Osteocyte (in vitro differentiated cells): ENCODE data around the gene GRAMD1B. TPM values are rescaled to one million over a fixed set of nuclear protein-coding genes. Genes with fewer than 3 reads are reported as not detected.

Source experiments
- DNase-seq: peaks from one replicate; pipeline ENCODE4 v3.0.0; 2021; ENCODE audit warnings: mixed read lengths; ENCODE audit not compliant: unreplicated experiment; ENCODE audit errors: extremely low spot score
- H3K27ac Mint-ChIP-seq: one replicate; pipeline ENCODE4 v1.8.0; 2021; ENCODE audit warnings: mild to moderate bottlenecking, mixed read lengths; ENCODE audit not compliant: unreplicated experiment
- H3K27me3 Mint-ChIP-seq: one replicate; pipeline ENCODE4 v1.8.0; 2021; ENCODE audit warnings: mixed read lengths; ENCODE audit not compliant: unreplicated experiment
- H3K36me3 Mint-ChIP-seq: one replicate; pipeline ENCODE4 v1.8.0; 2021; ENCODE audit warnings: mixed read lengths; ENCODE audit not compliant: unreplicated experiment
- H3K4me1 Mint-ChIP-seq: one replicate; pipeline ENCODE4 v1.8.0; 2021; ENCODE audit warnings: mixed read lengths; ENCODE audit not compliant: unreplicated experiment
- H3K4me3 Mint-ChIP-seq: one replicate; pipeline ENCODE4 v1.8.0; 2021; ENCODE audit warnings: mild to moderate bottlenecking, moderate library complexity, mixed read lengths; ENCODE audit not compliant: unreplicated experiment
- H3K9me3 Mint-ChIP-seq: one replicate; pipeline ENCODE4 v1.8.0; 2021; ENCODE audit warnings: mixed read lengths; ENCODE audit not compliant: unreplicated experiment
- long read RNA-seq: library from polyadenylated mRNA; unstranded; transcript quantifications from one replicate; pipeline ENCODE4 v2.0.0, GENCODE V29; 2021
- total RNA-seq: library from RNA; stranded (reverse); gene quantifications from 2 replicates; pipeline ENCODE4 v1.2.1, GENCODE V29; 2021
- TF ChIP-seq, protein P1 (sequence below): fragments of 200-600 bp; sonication (generic); IDR thresholded peaks from 2 replicates; pipeline ENCODE4 v1.5.0; 2021; ENCODE audit warnings: antibody characterized with exemption, mild to moderate bottlenecking, moderate library complexity

Gene GRAMD1B
- total RNA-seq: 1.8 and 1.9 TPM in 2 replicates
- long read RNA-seq: 0 reads

DNA sequence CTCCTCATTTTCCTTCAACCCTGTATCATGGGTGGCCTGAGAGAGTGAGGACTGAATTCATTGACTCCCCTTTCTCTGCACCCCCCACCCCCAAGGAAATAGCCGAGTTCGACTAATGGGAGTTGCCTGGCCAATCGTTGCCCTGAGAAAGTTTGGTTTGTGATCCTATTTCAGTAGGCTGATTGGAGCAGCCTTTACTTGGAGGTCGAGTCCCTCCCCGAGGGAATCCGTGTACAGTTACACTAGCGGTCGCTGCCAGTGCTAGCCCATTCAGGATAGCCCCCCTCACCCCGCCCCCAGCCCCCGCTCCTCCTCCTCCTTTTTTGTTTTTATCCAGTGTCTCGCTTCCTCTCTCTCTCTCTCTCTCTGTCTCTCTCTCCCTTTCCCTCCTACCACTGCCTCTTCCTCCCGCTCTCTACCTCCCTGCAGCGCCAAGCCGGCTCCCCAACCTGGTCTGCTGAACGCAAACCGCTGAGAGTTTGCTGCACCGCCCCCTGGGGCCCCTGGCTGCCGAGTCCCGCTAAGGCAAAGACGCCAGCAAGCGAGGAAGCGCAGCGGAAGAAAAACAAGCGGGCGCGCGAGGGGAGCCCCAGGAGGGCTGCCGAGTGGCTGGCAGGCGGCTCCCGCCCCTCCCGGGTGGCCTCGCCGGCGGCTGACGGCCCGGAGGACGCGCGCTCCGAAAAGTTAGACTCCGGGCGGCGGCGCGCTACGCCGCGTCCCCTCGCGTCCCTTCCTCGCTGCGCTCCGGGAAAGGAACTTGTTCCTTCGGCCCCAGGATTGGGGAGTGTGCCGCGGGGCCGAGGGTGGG lies at the start of gene GRAMD1B:
TSS of gene GRAMD1B (plus strand) at position 357 of the 808 bp plus-strand sequence. CDS start 524 bp downstream, outside the sequence.
- peak; percentile 85 for DNase-seq
- TF ChIP-seq, protein P1, sequence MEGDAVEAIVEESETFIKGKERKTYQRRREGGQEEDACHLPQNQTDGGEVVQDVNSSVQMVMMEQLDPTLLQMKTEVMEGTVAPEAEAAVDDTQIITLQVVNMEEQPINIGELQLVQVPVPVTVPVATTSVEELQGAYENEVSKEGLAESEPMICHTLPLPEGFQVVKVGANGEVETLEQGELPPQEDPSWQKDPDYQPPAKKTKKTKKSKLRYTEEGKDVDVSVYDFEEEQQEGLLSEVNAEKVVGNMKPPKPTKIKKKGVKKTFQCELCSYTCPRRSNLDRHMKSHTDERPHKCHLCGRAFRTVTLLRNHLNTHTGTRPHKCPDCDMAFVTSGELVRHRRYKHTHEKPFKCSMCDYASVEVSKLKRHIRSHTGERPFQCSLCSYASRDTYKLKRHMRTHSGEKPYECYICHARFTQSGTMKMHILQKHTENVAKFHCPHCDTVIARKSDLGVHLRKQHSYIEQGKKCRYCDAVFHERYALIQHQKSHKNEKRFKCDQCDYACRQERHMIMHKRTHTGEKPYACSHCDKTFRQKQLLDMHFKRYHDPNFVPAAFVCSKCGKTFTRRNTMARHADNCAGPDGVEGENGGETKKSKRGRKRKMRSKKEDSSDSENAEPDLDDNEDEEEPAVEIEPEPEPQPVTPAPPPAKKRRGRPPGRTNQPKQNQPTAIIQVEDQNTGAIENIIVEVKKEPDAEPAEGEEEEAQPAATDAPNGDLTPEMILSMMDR: no peak
- Mint-ChIP-seq H3K4me1 (peaks cover 9% of the 10 kb centered on the region), H3K9me3 (no peaks in the 10 kb centered on the region), H3K4me3 (peak within 1 kb of the TSS; percentile 84), H3K36me3 (no peaks in the 10 kb centered on the region), H3K27me3 (peaks cover 23% of the 10 kb centered on the region), H3K27ac (peak within 1 kb of the TSS; percentile 50)

DNA sequence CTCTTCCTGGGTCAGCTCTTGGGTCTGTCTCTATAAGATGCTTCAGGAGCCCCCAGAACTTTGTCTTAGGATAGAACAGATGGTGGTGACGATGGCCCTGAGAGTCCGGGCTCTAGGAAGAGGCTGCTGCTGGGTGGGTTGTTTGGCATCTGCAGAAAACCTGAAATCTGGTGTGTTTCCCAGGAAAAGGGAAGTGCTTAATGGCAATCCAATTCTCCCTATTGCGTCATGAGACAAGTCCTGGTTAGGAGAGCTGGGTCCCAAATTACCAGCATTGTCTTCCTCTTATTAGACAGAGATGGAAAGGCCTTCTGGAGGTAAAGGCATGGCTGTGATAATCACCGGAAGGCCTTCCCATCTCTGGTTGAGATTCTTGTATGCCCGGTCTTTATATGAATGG lies 48.9 kb upstream of the GRAMD1B start:
- H3K4me1 Mint-ChIP-seq: no peaks in the 10 kb centered on the region
- TF ChIP-seq, protein P1: no peak
- no peaks in the 10 kb centered on the region for H3K36me3 Mint-ChIP-seq
- no peak for DNase-seq
- no peaks in the 10 kb centered on the region for H3K9me3 Mint-ChIP-seq
- peaks cover 39% of the 10 kb centered on the region for H3K27me3 Mint-ChIP-seq
- H3K27ac Mint-ChIP-seq: no peak overlapping the region
- no peak overlapping the region for H3K4me3 Mint-ChIP-seq

DNA sequence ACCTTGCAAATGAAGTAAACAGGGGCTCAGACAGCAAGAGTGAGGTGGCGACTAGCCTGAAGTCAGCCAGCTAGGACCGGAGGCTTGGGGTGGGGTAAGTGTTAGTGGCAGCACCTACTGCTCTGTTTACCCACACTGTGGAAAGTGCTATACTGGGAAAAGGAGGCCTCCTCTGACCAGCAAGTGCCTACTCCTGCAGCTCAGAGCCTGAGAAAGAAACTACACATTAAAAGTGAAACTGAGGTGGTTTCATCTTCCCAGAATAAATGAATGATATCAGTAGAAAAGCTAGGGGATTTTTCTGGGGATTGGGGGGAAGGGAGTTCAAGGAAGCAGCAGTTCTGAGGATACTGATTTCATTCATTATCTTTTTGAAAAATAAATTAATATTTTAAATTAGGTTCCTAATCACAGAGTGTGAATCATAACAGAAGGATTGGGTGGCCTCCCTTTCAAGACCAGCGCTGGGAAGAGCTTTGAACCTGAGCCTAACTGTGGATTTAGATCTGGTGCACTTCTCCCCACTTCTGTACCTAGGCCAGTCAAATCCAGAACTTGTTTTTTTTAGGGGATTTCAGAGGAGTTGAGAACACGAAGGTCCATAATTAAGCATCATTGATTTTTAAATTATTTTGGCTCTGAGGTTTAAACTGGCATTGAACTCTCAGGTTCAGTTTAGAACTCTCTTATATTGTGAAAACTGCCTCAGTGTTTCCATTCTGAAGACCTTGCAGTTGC lies 48.1 kb upstream of the GRAMD1B start:
- TF ChIP-seq, protein P1: no peak
- Mint-ChIP-seq H3K9me3 (no peaks in the 10 kb centered on the region), H3K27me3 (peaks cover 30% of the 10 kb centered on the region), H3K27ac (no peak overlapping the region), H3K4me1 (no peaks in the 10 kb centered on the region), H3K4me3 (no peak overlapping the region), H3K36me3 (no peaks in the 10 kb centered on the region)
- DNase-seq: no peak

DNA sequence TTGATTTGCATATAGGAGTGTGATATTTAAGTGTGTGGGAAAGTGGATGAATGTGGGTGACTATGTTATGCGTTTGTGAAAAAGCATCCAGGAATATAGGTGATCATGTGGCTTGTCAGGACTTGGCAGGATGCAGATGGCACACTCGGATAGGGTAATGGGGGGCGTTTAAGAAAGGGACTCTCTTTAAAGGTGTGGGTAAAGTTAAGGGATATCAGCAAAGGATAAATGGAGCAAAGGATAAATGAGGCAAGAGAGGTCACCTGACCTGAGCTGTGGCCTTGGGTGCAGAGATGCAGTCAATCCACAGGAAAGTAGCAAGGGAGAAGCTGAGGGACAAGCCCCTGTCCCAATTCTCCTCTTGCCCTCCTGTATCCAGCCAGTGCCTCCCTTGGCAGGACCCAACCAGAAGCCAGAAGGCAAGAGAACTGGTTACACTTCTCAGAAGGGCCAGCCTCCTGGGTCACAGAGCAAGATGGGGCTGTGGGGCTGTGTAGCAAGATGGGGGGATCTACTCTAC lies 47.5 kb upstream of the GRAMD1B start:
- Mint-ChIP-seq H3K27me3 (peaks cover 26% of the 10 kb centered on the region), H3K9me3 (no peaks in the 10 kb centered on the region), H3K4me3 (no peak overlapping the region), H3K4me1 (no peaks in the 10 kb centered on the region), H3K27ac (no peak overlapping the region), H3K36me3 (no peaks in the 10 kb centered on the region)
- DNase-seq: no peak
- TF ChIP-seq, protein P1: no peak

DNA sequence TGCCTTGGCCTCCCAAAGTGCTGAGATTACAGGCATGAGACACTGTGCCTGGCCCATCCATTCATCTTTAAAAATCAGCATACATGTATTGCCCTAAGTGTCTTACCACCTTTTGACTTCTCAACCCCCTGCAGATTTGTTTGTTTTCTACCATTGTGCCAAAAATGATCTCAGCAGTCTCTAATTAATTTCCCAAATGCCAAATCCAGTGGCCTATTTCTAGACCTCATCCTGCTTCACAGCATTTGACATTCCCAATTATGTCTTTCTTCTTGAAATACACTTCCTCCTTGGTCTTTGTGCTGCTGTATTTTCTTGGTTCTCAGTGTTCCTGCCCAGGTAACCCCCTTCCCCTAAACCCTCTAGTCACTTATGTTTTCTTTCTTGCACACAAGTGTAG lies 46.0 kb upstream of the GRAMD1B start:
- H3K36me3 Mint-ChIP-seq: no peaks in the 10 kb centered on the region
- H3K27me3 Mint-ChIP-seq: peaks cover 22% of the 10 kb centered on the region
- H3K27ac Mint-ChIP-seq: no peak overlapping the region
- no peak for DNase-seq
- TF ChIP-seq, protein P1: no peak
- H3K4me1 Mint-ChIP-seq: no peaks in the 10 kb centered on the region
- no peak overlapping the region for H3K4me3 Mint-ChIP-seq
- H3K9me3 Mint-ChIP-seq: no peaks in the 10 kb centered on the region
